ENCODE results near the gene HTD2.
"Not testable (repeated sequence)": the region's sequence is repeated elsewhere in the genome, so short reads cannot be mapped to it uniquely, and the experiment has no call there.

HTD2 gene

GRCh38 chr3:58305882-58306711 is at the start of gene HTD2, which contains the start of gene RPP14:
Gene HTD2, plus strand, starts transcription at chr3:58306520. Its CDS starts 11,094 bp downstream, at chr3:58317614.
Gene RPP14, plus strand, starts transcription at chr3:58306245. Its CDS starts 4,085 bp downstream, at chr3:58310330.
- peak; percentile 99 for DNase-seq

DNA sequence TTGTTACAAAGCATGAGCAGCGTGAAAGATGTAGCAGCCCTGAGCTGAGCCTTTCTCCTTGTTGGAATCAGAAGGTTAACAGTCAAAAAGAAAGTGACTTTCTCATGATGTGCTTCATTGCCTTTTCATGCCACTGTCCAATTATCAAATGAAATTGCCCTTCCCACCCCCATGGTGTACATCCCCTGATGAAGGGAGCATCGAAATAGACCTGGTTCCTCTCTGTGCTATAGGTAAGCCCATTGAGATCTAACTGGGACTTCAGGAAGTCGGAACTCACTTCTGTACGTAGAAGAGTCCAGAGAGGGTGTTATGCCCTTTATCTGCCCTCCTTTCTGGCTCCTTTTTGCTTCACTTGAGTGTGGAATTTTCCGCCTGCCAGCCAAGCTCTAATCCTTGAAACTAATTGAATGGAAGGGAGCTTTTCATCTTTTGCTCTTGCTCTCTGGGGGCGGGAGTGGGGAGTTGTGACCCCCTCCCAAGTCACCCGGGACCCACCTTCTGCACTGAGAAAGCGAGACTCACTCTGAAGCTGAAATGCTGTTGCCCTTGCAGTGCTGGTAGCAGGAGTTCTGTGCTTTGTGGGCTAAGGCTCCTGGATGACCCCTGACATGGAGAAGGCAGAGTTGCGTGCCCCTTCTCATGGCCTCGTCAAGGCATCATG is 47.8 kb upstream of the HTD2 start:
- DNase-seq, result no peak

DNA sequence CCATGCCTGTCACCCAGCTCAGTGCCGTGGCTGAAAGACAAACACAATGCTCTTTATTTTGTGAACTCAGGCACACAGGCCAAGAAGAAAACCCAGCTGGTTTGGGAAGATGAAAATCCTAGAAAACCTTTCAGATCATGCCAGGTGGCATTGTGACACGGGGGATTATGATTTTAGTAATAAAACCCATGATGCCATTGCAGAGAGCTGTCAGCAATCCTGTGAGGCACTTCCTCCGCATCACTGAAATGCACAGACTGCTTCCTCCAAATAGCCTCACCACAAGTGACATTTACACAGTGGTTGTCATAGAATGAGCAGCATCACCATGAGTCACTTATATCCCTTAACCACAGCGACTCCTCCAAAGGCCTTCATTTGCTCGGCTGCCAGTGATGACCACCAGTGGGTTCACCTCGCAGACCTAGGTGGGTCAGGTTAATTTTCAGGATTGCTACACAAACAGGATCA is 46.0 kb upstream of the HTD2 start:
- no peak for DNase-seq

- no peak for DNase-seq
These were observed 45.6 kb upstream of the HTD2 start for GRCh38 chr3:58260733-58261132.

GRCh38 chr3:58261954-58262666 is 44.2 kb upstream of the HTD2 start:
- DNase-seq, result no peak

DNA sequence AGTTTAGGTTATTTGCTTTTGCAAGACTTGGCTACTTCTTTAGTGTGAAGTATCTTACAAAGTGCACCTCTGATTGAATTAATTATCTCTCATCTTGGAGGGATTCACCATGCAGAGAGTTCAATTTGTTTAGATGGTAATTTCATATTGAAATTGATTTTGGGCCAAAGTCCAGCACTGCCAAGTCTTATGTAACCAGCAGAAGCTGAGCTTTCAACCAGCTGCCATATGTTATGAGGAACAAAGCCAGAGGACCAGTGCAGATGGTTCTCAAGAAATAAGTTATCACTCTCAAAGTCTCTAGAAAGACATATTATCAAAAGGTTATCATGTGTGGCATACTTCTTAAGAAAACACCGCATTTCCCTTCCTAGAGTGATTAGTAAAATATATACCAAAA is 39.7 kb upstream of the HTD2 start:
- no peak for DNase-seq

DNA sequence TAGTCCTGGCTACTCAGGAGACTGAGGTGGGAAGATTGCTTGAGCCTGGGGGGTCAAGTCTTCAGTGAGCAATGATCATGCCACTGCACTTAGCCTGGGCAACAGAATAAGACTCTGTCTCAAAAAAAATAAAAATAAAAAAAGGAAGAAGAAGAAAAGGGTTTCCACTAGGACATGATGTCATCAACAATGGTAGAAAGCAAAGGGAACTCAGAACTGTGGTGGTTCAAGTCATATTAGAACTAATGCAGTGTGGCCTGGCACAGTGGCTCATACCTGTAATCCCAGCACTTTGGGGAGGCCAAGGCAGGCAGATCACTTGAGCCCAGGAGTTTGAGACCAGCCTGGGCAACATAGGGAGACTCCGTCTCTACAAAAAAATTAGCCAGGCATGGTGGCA is 38.8 kb upstream of the HTD2 start:
- DNase-seq, result not testable (repeated sequence)

DNA sequence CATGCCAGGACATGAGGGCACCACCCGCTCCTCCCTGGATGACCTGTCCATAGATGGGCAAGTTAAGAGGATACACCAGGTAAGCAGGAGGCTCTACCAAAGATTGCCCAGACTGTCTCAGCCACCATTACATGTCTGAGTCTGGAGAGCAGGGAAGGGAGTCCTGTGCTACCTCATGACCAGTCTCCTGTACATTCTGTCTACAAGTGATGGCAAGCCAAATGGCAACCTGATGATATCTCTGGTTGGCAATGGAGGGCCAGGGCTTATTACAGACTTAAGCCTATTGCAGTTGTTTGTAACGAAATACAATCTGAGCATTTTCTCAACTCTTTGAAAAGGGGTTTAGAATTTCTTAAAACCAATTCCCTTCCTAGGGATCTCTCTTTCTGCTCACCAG is 37.0 kb upstream of the HTD2 start:
- no peak for DNase-seq

- no peak for DNase-seq
These were observed 35.8 kb upstream of the HTD2 start for GRCh38 chr3:58270485-58270884.

DNA sequence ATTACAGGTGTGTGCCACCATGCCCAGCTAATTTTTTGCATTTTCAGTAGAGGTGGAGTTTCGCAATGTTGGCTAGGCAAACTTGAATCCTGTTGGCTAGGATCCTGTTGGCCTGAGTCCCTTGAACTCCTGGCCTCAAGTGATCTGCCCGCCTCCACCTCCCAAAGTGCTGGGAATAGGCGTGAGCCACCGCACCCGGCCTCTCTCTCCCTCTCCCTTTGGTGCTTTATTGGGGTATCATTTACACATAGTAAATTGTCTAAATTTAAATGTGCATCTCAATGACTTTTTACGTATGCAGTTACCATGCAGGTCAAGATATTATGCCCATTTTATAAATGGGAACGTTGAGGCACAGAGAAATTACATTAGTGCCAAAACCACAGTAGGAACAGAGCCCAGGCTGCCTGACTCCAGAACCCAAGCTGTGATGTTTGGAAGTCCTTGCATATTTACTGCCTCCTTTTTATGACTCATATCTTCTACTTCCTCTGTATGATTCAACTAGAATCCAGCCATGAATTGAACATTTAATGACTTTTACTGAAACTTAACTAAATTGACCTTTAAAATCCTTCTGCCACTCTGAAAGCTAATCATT is 34.3 kb upstream of the HTD2 start:
- no peak for DNase-seq

DNA sequence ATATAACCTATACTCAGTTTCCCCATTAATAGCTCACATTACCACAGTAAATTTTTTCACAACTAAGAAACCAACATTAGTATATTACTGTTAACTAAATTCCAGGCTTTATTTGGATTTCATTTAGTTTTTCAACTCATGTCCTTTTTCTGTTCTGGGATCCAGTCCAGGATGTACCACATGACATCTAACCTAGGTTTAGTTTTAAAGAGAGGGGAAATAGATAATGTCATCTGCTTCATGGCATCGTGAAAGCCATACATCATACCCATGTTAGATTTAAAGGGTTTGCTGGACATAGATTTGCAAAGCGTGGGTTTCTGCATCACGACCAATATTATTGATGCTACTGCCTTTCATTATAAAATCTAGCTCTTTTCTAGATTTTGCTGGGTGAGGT is 33.4 kb upstream of the HTD2 start:
- DNase-seq, result no peak

GRCh38 chr3:58273362-58273761 is 33.0 kb upstream of the HTD2 start:
- not testable (repeated sequence) for DNase-seq

DNA sequence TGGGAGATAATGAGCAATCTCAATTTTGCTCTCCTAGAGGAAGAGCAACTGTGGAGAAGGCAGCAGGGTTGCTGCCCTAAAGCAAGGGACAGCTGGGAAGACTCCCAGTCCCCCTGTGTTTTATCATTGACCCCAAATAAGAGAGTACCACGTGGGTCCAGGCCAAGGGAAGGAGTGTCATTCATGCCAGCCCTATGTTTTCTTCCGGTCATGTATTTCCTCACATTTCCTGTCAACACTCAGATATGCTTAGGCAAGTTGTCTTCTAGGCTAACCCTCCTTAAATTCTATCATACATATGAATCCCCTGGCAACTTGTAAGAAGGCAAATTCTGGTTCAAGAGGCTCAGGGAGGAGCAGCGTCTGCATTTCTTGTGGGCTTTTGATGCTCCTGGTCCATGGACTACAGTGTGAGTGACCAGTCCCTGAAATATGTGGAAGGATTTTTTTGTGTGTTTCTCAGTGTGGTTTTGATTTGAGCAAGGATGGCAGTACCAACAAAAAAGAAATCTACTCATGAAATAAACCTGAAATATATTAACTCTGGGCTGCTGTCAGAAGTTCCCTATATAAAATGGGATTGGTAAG is 32.2 kb upstream of the HTD2 start:
- no peak for DNase-seq

GRCh38 chr3:58281069-58281468 is 25.3 kb upstream of the HTD2 start:
- DNase-seq, result no peak

DNA sequence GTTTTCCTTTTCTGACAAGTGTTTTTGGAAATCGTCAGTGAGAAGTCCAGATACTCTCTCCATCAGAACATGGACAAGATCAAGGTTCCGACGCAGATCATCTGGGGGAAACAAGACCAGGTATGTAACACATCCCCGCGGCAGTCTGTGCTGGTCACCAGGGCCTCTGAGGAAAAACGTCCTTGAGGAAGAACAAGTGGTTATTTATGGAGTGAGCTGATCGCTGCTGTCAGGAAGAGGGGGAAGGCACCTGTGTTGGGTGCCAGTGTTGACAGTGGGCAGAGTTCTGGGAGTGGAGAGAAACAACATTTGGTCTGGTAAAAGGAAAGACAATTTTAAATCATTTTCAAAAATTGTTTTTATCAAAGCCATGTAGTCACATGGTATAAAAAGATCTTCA is 21.0 kb upstream of the HTD2 start:
- no peak for DNase-seq

- no peak for DNase-seq
These were observed 19.0 kb upstream of the HTD2 start for GRCh38 chr3:58287354-58287753.

- DNase-seq, result no peak
These were observed 18.1 kb upstream of the HTD2 start for GRCh38 chr3:58288011-58288728.

- not testable (repeated sequence) for DNase-seq
These were observed 17.2 kb upstream of the HTD2 start for GRCh38 chr3:58288964-58289613.

- DNase-seq, result not testable (repeated sequence)
These were observed 15.9 kb upstream of the HTD2 start for GRCh38 chr3:58290446-58290845.

GRCh38 chr3:58291671-58292338 is 14.5 kb upstream of the HTD2 start:
- DNase-seq, result no peak

GRCh38 chr3:58292866-58293265 is 13.5 kb upstream of the HTD2 start:
- DNase-seq, result no peak

All from activated CD4-positive, alpha-beta T cell treated with anti-CD3 and anti-CD28 coated beads, Interleukin-2, amount 50 U/mL, for 48 hours (primary cell).